K562 (cell line): ENCODE results near the gene SLC35E2B. TPM values are rescaled to one million over a fixed set of nuclear protein-coding genes. Genes with fewer than 3 reads are reported as not detected.

Experiments
- ATAC-seq: fragments of 200-7000 bp; cut with Tn5 transposase; 3 replicates; pipeline ENCODE4 v1.9.1; 2020; ENCODE audit warnings: moderate library complexity
- BruUV-seq: library from RNA; stranded (reverse); fragments of 400-500 nt; replicated peaks from 2 replicates; lab custom pipeline; 2021; lab: Mats Ljungman, UMichigan
- CTCF ChIA-PET: fragments of 300-600 bp; formaldehyde crosslinking; extraction: SDS; loops from one replicate; lab custom pipeline; 2021; ENCODE audit warnings: low intra/inter-chr PET ratio; lab: Yijun Ruan, JAX
- POLR2A ChIA-PET: fragments of 300-600, 350-650 bp; sonication (Branson Sonifier 250); formaldehyde crosslinking; extraction: SDS; loops from one replicate; lab custom pipeline; 2021; ENCODE audit warnings: antibody characterized with exemption, inconsistent platforms; lab: Yijun Ruan, JAX
- DNase-seq, 4 experiments: peaks; one replicate each; pipeline versions ENCODE4 v3.0.0 to v3.0.0-alpha.2; 2011 to 2018; ENCODE audit warnings: low spot score in 3 of 4, mixed read lengths in 3 of 4; ENCODE audit errors: extremely low read depth in 1 of 4
- FAIRE-seq: peaks from 2 replicates; lab custom pipeline; 2011; peaks lifted over from hg19 to GRCh38; lab: Jason Lieb, UNC
- H2AFZ ChIP-seq: 2 replicates; pipeline ENCODE4 v1.6.0; 2011; ENCODE audit warnings: low read depth, low read length, control low read depth, inconsistent platforms
- H3K27ac ChIP-seq: fragments of 200-600 bp; 3 replicates; pipeline ENCODE4 v1.8.0; 2011; ENCODE audit warnings: low read depth, mild to moderate bottlenecking, control low read depth, inconsistent platforms, low read length, moderate library complexity, mixed read lengths; ENCODE audit errors: extremely low read depth
- H3K27me3 ChIP-seq, 2 experiments: fragments of 300-600 bp in 1 of 2; 2 replicates in 1 of 2; 3 replicates in 1 of 2; pipeline versions ENCODE4 v1.6.0 to v1.8.0; 2011; ENCODE audit warnings: inconsistent platforms in 2 of 2, low read length in 2 of 2, mild to moderate bottlenecking in 1 of 2, mixed read lengths in 1 of 2, moderate library complexity in 1 of 2; ENCODE audit not compliant: control insufficient read depth in 2 of 2, insufficient read depth in 2 of 2
- H3K36me3 ChIP-seq: fragments of 300-600 bp; 3 replicates; pipeline ENCODE4 v1.8.0; 2011; ENCODE audit warnings: mild to moderate bottlenecking, low read length, inconsistent platforms; ENCODE audit not compliant: control insufficient read depth, insufficient read depth
- H3K4me1 ChIP-seq, 2 experiments: fragments of 200-600 bp in 1 of 2; replicated peaks in 1 of 2; 2 replicates in 1 of 2; 3 replicates in 1 of 2; pipeline versions ENCODE4 v1.5.1 to v1.8.0; 2011; ENCODE audit warnings: inconsistent platforms in 2 of 2, low read length in 2 of 2, mild to moderate bottlenecking in 1 of 2, mixed read lengths in 1 of 2, moderate library complexity in 1 of 2; ENCODE audit not compliant: control insufficient read depth in 2 of 2, insufficient read depth in 2 of 2
- H3K4me2 ChIP-seq: 2 replicates; pipeline ENCODE4 v1.6.1; 2011; ENCODE audit warnings: low read length, control low read depth, inconsistent platforms, mixed read lengths; ENCODE audit not compliant: insufficient read depth
- H3K4me3 ChIP-seq: fragments of 200-600 bp; sonication (generic), shearing (Covaris generic); 2 replicates; pipeline ENCODE4 v1.5.1; 2016; ENCODE audit warnings: control low read depth, inconsistent platforms
- H3K79me2 ChIP-seq: fragments of 200-600 bp; 3 replicates; pipeline ENCODE4 v1.8.0; 2011; ENCODE audit warnings: low read length, inconsistent platforms; ENCODE audit not compliant: control insufficient read depth, insufficient read depth
- H3K9ac ChIP-seq, 2 experiments: 2 replicates each; pipeline versions ENCODE4 v1.6.0 to v1.6.1; 2011; ENCODE audit warnings: low read depth in 2 of 2, low read length in 2 of 2, control low read depth in 1 of 2, inconsistent platforms in 1 of 2, mild to moderate bottlenecking in 1 of 2, mixed read lengths in 1 of 2; ENCODE audit not compliant: insufficient read depth in 1 of 2
- H3K9me1 ChIP-seq: one replicate; pipeline ENCODE4 v1.6.0; 2011; ENCODE audit warnings: inconsistent platforms, mild to moderate bottlenecking, low read length, moderate library complexity; ENCODE audit not compliant: control insufficient read depth, insufficient read depth
- H3K9me3 ChIP-seq: replicated peaks from 2 replicates; pipeline ENCODE4 v1.5.1; 2011; ENCODE audit warnings: low read depth, low read length, inconsistent platforms; ENCODE audit not compliant: control insufficient read depth, insufficient read depth
- H4K20me1 ChIP-seq: replicated peaks from 2 replicates; pipeline ENCODE4 v1.6.1; 2011; ENCODE audit warnings: low read length, inconsistent platforms, mixed read lengths; ENCODE audit not compliant: control insufficient read depth, insufficient read depth
- BHLHE40 ChIP-seq: IDR thresholded peaks from 2 replicates; pipeline ENCODE4 v1.6.1; 2011; ENCODE audit warnings: low read length, improper control_type of control experiment
- CBX3 ChIP-seq, 2 experiments: IDR thresholded peaks; 1 replicate in 1 of 2; 2 replicates in 1 of 2; pipeline ENCODE4 v1.6.1; 2012; ENCODE audit warnings: inconsistent platforms in 2 of 2, low read length in 2 of 2, borderline replicate concordance in 1 of 2, control low read depth in 1 of 2
- ELF1 ChIP-seq: fragments of 200-800 bp; sonication (Bioruptor generic); IDR thresholded peaks from 2 replicates; pipeline ENCODE4 v1.6.1; 2016; ENCODE audit warnings: missing genetic modification characterization, missing compliant biosample characterization
- ESRRA ChIP-seq: fragments of 450-650 bp; IDR thresholded peaks from 2 replicates; pipeline ENCODE4 v1.6.1; 2014; ENCODE audit warnings: low read depth, mild to moderate bottlenecking, moderate library complexity, borderline replicate concordance
- ETV5 ChIP-seq: sonication (generic); formaldehyde crosslinking; IDR thresholded peaks from 2 replicates; pipeline ENCODE4 v1.4.0; 2020; ENCODE audit warnings: low read depth, mild to moderate bottlenecking, missing genetic modification reagents
- LCOR ChIP-seq: sonication (generic); formaldehyde crosslinking; IDR thresholded peaks from 2 replicates; pipeline ENCODE4 v1.8.0; 2022; ENCODE audit warnings: mild to moderate bottlenecking, missing genetic modification reagents
- MCM7 ChIP-seq, 2 experiments: fragments of 450-650 bp; IDR thresholded peaks; 2 replicates each; pipeline ENCODE4 v1.6.1; 2016 to 2018
- MYNN ChIP-seq, 2 experiments: sonication (generic); formaldehyde crosslinking in 1 of 2; IDR thresholded peaks; 2 replicates each; pipeline versions ENCODE4 v1.5.0 to v1.6.1; 2016 to 2020; ENCODE audit warnings: antibody characterized with exemption in 1 of 2, missing genetic modification reagents in 1 of 2
- NBN ChIP-seq: fragments of 450-650 bp; IDR thresholded peaks from 2 replicates; pipeline ENCODE4 v1.6.1; 2016; ENCODE audit warnings: low read depth, mild to moderate bottlenecking
- PHB ChIP-seq: fragments of 250-450 bp; sonication (Bioruptor Pico); IDR thresholded peaks from 2 replicates; pipeline ENCODE4 v1.5.0; 2021
- RCOR1 ChIP-seq, 2 experiments: IDR thresholded peaks; 2 replicates each; pipeline ENCODE4 v1.6.1; 2012; ENCODE audit warnings: low read depth in 2 of 2, low read length in 2 of 2, borderline replicate concordance in 1 of 2, improper control_type of control experiment in 1 of 2
- U2AF1 ChIP-seq: fragments of 200-400 bp; formaldehyde crosslinking; optimal IDR thresholded peaks from 2 replicates; pipeline ENCODE3; 2017; ENCODE audit warnings: mild to moderate bottlenecking, low read depth, low read length, moderate library complexity
- XRCC5 ChIP-seq: fragments of 200-400 bp; formaldehyde crosslinking; IDR thresholded peaks from 2 replicates; pipeline ENCODE4 v1.6.1; 2017; ENCODE audit warnings: low read depth, mild to moderate bottlenecking, low read length
- ZNF77 ChIP-seq: fragments of 250-450 bp; sonication (Bioruptor Pico); IDR thresholded peaks from 2 replicates; pipeline ENCODE4 v1.5.0; 2020
- WGBS: fragments of 100-300 bp; shearing (Covaris generic); methylation state at CpG from one replicate; pipeline ENCODE4 v1.1.6; 2016; ENCODE audit warnings: low coverage, mixed read lengths; ENCODE audit not compliant: insufficient coverage; ENCODE audit errors: missing lambda C conversion rate; 5-methylcytosine and 5-hydroxymethylcytosine counted together
- in situ Hi-C: fragments of 300-500 bp; cut with MboI; formaldehyde crosslinking; loops from 4 replicates; pipeline ENCODE4 v1.15.0; 2018; ENCODE audit warnings: inconsistent platforms, mixed read lengths
- intact Hi-C: fragments of 100-400 bp; cut with micrococcal nuclease; formaldehyde crosslinking; loops from 2 replicates; pipeline ENCODE4 v1.14.2; 2022
- polyA plus RNA-seq, 8 experiments: library from polyadenylated mRNA; depleted of rRNA in 4 of 8; stranded (reverse) in 5 of 8; unstranded in 3 of 8; fragments of >200 nt; fragmentation: Nextera tagmentation in 2 of 8; fragmentation: Illumina TruSeq in 1 of 8; extraction: Ambion mirVana in 2 of 8; extraction: Trizol in 1 of 8; gene quantifications; 2 replicates each; pipeline versions ENCODE4 v1.2.1 to v1.2.3, GENCODE V29; 2011 to 2014; ENCODE audit warnings: inconsistent platforms in 1 of 8, missing spikeins in 1 of 8
- total RNA-seq, 7 experiments: library from RNA; depleted of rRNA in 6 of 7; stranded (reverse); fragments of >200 nt in 6 of 7; fragmentation: Illumina TruSeq in 2 of 7; extraction: Trizol in 2 of 7; gene quantifications; 2 replicates each; pipeline versions ENCODE4 v1.2.1 to v1.2.3, GENCODE V29; 2011 to 2021; ENCODE audit warnings: low replicate concordance in 1 of 7
- TF ChIP-seq, protein P1 (sequence below): IDR thresholded peaks from 2 replicates; pipeline ENCODE4 v1.6.1; 2012; ENCODE audit warnings: low read depth, low read length, improper control_type of control experiment, borderline replicate concordance
- TF ChIP-seq, protein P2 (sequence below): fragments of 250-450 bp; sonication (Bioruptor Pico); IDR thresholded peaks from 2 replicates; pipeline ENCODE4 v1.8.0; 2021; ENCODE audit warnings: moderate library complexity, mild to moderate bottlenecking, inconsistent platforms

SLC35E2B gene
- total and polyA plus RNA-seq, 9 of the 15 experiments (the other 6 are each of a cell fraction or from before 2014, with no cell fraction given) = 4.7 to 44.6 (median 20.7) TPM

DNA sequence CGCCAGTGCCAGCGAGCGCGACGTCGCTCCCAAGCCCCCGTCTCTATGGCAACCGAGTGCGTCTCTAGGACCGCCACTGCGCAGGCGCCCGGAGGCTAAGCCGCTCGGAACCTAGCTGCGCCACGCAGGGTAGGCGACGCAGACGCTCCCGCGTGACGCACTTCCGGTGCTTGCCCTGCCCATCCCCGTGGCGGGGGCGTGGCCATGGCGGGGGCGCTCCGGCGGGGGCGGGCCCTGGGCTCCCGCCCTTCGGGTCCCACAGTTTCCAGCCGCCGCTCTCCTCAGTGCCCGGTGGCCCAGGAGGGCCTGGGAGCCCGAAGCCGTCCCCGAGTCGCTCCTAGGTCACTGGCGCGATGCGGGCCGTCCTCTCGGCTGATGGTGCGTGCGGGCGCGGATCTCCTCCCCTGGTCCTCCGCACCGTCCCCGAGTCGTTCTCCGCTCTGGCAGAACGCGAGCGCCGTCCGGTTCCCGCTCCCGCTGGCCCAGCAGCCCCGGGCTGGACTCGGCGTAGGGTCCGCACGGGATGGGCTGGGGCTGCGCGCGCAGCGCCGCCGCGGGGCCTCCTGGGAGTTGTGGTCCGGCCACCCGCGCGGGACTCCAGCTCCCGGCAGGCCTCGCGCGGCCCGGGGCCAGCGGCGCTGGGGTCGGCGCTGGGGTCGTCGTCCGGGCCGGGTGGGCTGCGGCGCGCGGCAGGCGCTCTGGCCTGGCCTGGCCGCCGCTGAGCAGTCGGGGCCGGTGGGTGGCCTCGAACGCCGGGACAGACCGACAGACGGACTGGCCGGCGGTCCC, 77.1 kb downstream of the SLC35E2B start, which contains the start of gene MIB2:
TSS of gene MIB2 (plus strand) at position 245 of the 789 bp plus-strand sequence. CDS start 7,953 bp downstream, outside the sequence.
- Histone ChIP-seq H3K9me1 (no peaks in the 10 kb centered on the region), H3K4me1 (peaks cover 14 to 70% of the 10 kb centered on the region in 2 experiments; a peak in 4 of 5 replicates), H4K20me1 (0 out of 2 replicates have a peak, but pooled peaks cover 19% of the 10 kb centered on the region), H3K27ac (peak within 1 kb of the TSS; percentile 99), H2AFZ (peak within 1 kb of the TSS; percentile 97), H3K9ac (peak within 1 kb of the TSS; percentile 99 to 100), H3K4me3 (peak within 1 kb of the TSS; percentile 87), H3K36me3 (peaks cover 9% of the 10 kb centered on the region; the same call in 2 of the 3 replicates), H3K27me3 (no peaks in the 10 kb centered on the region; a peak in 1 of 5 replicates), H3K4me2 (peak within 1 kb of the TSS; percentile 94), H3K79me2 (peaks cover 31% of the 10 kb centered on the region), H3K9me3 (no peaks in the 10 kb centered on the region)
- POLR2A ChIA-PET = interaction anchor here (0.6 to 3.9 kb wide), 8 partner anchors 8 to 208 kb away, joined by 3 to 61 read pairs (median 4); partner anchors contain the start of genes FNDC10 and MRPL20
- BruUV-seq = no TSS peak
- intact Hi-C loops (loop anchor here (1.0 kb wide), 1 partner anchor 40 kb away; no protein-coding TSS in a partner anchor), in situ Hi-C loops (no loop called here)
- CTCF ChIA-PET = no interaction called here
- DNase-seq (peak; percentile 99 to 100 (median 99)), ATAC-seq (peak; percentile 92), FAIRE-seq (peak; percentile 82)
- WGBS = 0% methylated on average over 80 of the region's 107 CpGs
- TF ChIP-seq PHB (CRISPR knock-in tag) (0 out of 2 replicates have a peak, but pooled peaks have one; percentile 15), MCM7 (IDR thresholded peaks at IDR 0.05) (no peak), ZNF77 (CRISPR knock-in tag) (peak; percentile 72; the same call in 1 of the 2 replicates), NBN (peak; percentile 73), MYNN (IDR thresholded peaks at IDR 0.05) (0 out of 2 replicates have a peak, but pooled peaks have one; percentile 15), MYNN (CRISPR knock-in tag; IDR thresholded peaks at IDR 0.05) (no peak), ELF1 (peak; percentile 72; the same call in 1 of the 2 replicates), BHLHE40 (peak; percentile 78), U2AF1 (peak; percentile 60), ETV5 (CRISPR knock-in tag) (peak; percentile 79), ESRRA (peak; percentile 66; the same call in 1 of the 2 replicates), RCOR1 (IDR thresholded peaks at IDR 0.05; ENCODE audit: borderline replicate concordance in 1 of 2, low read depth in 2 of 2, low read length in 2 of 2) (0 out of 4 replicates have a peak, but pooled peaks of 1 of the 2 experiments have one; percentile 47), LCOR (CRISPR knock-in tag) (peak; percentile 3; the same call in 1 of the 2 replicates), CBX3 (IDR thresholded peaks at IDR 0.05; ENCODE audit: borderline replicate concordance in 1 of 2, low read length in 2 of 2) (0 out of 3 replicates have a peak, but pooled peaks of 1 of the 2 experiments have one; percentile 18), XRCC5 (no peak)
- TF ChIP-seq, protein P1, sequence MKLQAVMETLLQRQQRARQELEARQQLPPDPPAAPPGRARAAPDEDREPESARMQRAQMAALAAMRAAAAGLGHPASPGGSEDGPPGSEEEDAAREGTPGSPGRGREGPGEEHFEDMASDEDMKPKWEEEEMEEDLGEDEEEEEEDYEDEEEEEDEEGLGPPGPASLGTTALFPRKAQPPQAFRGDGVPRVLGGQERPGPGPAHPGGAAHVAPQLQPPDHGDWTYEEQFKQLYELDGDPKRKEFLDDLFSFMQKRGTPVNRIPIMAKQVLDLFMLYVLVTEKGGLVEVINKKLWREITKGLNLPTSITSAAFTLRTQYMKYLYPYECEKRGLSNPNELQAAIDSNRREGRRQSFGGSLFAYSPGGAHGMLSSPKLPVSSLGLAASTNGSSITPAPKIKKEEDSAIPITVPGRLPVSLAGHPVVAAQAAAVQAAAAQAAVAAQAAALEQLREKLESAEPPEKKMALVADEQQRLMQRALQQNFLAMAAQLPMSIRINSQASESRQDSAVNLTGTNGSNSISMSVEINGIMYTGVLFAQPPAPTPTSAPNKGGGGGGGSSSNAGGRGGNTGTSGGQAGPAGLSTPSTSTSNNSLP = no peak
- TF ChIP-seq, protein P2, sequence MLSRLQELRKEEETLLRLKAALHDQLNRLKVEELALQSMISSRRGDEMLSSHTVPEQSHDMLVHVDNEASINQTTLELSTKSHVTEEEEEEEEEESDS (CRISPR knock-in tag) = no peak
